ENCODE data around the gene CDX1. TPM values are rescaled to one million over a fixed set of nuclear protein-coding genes. Genes with fewer than 3 reads are reported as not detected.

Gene CDX1
- total RNA-seq, 4 donors from 2014 or later = not detected

GRCh38 chr5:150146235-150146634 lies 20.3 kb upstream of the CDX1 start:
- 94 to 96% methylated on average over 3 to 4 of the region's 5 CpGs for WGBS, 2 donors (ENCODE audit: low coverage in 1 of 2)
- H3K36me3 ChIP-seq = peaks cover 0 to 10% of the 10 kb centered on the region in 2 donors
- TF ChIP-seq POLR2A (IDR thresholded peaks at IDR 0.05) (no peak), EP300 (IDR thresholded peaks at IDR 0.05) (no peak), POLR2AphosphoS5 (IDR thresholded peaks at IDR 0.05) (no peak)
- TF ChIP-seq, protein P1, sequence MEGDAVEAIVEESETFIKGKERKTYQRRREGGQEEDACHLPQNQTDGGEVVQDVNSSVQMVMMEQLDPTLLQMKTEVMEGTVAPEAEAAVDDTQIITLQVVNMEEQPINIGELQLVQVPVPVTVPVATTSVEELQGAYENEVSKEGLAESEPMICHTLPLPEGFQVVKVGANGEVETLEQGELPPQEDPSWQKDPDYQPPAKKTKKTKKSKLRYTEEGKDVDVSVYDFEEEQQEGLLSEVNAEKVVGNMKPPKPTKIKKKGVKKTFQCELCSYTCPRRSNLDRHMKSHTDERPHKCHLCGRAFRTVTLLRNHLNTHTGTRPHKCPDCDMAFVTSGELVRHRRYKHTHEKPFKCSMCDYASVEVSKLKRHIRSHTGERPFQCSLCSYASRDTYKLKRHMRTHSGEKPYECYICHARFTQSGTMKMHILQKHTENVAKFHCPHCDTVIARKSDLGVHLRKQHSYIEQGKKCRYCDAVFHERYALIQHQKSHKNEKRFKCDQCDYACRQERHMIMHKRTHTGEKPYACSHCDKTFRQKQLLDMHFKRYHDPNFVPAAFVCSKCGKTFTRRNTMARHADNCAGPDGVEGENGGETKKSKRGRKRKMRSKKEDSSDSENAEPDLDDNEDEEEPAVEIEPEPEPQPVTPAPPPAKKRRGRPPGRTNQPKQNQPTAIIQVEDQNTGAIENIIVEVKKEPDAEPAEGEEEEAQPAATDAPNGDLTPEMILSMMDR (IDR thresholded peaks at IDR 0.05) = no peak
- H3K9me3 ChIP-seq = no peaks in the 10 kb centered on the region
- no peak overlapping the region for H3K4me3 ChIP-seq
- H3K27me3 ChIP-seq = no peaks in the 10 kb centered on the region
- peaks cover 14 to 100% (median 55%) of the 10 kb centered on the region in 3 donors for H3K4me1 ChIP-seq
- peak overlapping the region in 3 of 4 donors; percentile 65 to 90 (median 83) for H3K27ac ChIP-seq
- ATAC-seq = no peak

DNA sequence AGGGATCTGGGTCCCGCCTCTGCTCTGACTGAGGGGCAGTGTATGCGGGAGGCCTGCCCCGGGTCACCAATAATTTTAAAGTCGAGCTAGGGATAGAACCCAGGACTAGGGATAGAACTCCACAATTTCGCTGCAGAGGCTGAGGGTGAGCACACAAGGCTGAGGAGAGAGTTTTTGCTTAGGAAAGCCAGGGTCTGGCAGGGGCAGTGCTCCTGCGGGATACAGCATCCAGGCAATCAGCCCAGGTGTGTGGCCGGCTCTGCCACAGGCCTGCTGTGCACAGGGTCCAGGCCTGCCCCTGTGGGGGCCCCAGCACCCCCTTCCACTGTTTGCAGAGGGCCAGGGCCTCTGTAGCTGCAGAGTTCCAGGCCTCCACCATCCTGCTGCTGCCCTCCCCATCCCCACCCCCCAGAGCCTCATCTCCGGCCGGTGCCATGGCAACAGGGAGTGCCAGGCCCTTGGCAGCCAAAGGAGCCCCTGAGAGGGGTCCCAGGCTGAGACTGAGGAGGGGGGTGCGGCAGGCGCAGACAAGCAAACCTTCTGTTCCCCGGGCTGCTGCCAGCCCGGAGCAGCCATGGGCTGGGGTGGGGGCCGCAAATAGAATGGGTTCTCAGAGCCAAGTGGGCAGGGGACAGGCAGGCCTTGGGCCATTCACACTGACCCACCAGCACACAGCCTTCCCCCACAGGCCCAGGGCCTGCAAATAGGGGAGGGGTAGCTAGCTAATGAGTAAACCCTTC lies 19.5 kb upstream of the CDX1 start:
- Histone ChIP-seq H3K36me3 (peaks cover 0 to 11% of the 10 kb centered on the region in 2 donors), H3K4me3 (peak overlapping the region in 1 of 2 donors; percentile 25), H3K4me1 (peaks cover 7 to 100% (median 50%) of the 10 kb centered on the region in 3 donors), H3K9me3 (no peaks in the 10 kb centered on the region), H3K27me3 (no peaks in the 10 kb centered on the region), H3K27ac (peak overlapping the region in 3 of 4 donors; percentile 65 to 90 (median 83))
- no peak for ATAC-seq
- WGBS, 2 donors (ENCODE audit: low coverage in 1 of 2) = 69% methylated on average over 3 of the region's 14 CpGs; no CpG with 5 or more reads in 1 of the 2 donors
- TF ChIP-seq POLR2AphosphoS5 (IDR thresholded peaks at IDR 0.05) (no peak), POLR2A (IDR thresholded peaks at IDR 0.05) (no peak)

- Histone ChIP-seq H3K4me3 (peak overlapping the region in 1 of 2 donors; percentile 25), H3K9me3 (no peaks in the 10 kb centered on the region), H3K27ac (peak overlapping the region in 3 of 4 donors; percentile 65 to 90 (median 83)), H3K27me3 (no peaks in the 10 kb centered on the region), H3K36me3 (peaks cover 0 to 14% of the 10 kb centered on the region in 2 donors), H3K4me1 (peaks cover 5 to 100% (median 43%) of the 10 kb centered on the region in 3 donors)
- WGBS, 2 donors (ENCODE audit: low coverage in 1 of 2) = 67 to 86% methylated on average over 1 to 2 of the region's 7 CpGs
- no peak for ATAC-seq
- TF ChIP-seq, protein P1 (IDR thresholded peaks at IDR 0.05) = no peak
- TF ChIP-seq EP300 (IDR thresholded peaks at IDR 0.05) (no peak), POLR2AphosphoS5 (IDR thresholded peaks at IDR 0.05) (no peak), POLR2A (IDR thresholded peaks at IDR 0.05) (no peak)
Measured at GRCh38 chr5:150147670-150148069, 18.9 kb upstream of the CDX1 start.

DNA sequence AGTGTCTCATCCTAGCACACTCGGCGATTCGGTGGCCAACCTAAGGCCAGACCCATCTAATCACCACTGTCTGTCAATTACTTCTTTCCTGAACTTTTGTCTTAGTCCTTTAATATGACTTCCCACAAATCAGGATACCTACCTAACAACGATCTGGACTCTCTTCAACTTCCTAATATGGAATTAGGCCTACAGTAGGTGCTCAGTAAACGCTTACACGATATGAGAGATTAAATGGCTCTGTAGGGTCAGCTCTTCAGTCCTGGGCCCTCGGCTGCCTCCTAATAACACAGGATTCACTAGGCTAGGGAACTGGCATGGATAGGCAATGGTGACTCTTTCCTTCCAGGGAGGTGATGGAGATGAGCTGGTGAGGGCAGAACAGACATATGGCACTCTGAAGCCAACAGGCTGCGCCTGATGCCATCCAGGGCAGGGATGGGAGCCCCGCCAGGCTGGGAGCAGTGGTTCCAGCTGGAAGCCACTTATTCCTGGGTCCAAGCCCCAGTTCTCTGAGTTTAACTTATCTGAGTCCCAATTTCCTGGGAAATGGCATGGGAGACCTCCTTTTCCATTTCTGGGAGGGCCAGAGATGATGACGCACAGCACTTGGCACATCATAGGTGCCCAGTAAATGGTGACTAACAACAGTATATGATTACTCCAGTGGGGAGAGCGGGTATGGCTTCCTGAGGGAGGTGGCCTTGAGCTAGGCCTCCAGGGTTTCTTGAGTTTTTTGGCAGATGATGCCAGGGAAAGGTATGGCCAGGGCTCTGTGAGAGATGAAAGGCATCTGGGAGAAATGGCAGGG lies 18.3 kb upstream of the CDX1 start:
- Histone ChIP-seq H3K4me3 (peak overlapping the region in 1 of 2 donors; percentile 25), H3K36me3 (peaks cover 0 to 19% of the 10 kb centered on the region in 2 donors), H3K27ac (peak overlapping the region in 3 of 4 donors; percentile 65 to 90 (median 83)), H3K27me3 (no peaks in the 10 kb centered on the region), H3K4me1 (peaks cover 5 to 100% (median 38%) of the 10 kb centered on the region in 3 donors), H3K9me3 (no peaks in the 10 kb centered on the region)
- ATAC-seq = no peak
- TF ChIP-seq, protein P1 (IDR thresholded peaks at IDR 0.05) = no peak
- TF ChIP-seq EP300 (IDR thresholded peaks at IDR 0.05) = no peak
- no peak for TF ChIP-seq POLR2A (IDR thresholded peaks at IDR 0.05)
- no peak for TF ChIP-seq POLR2AphosphoS5 (IDR thresholded peaks at IDR 0.05)
- WGBS, 2 donors (ENCODE audit: low coverage in 1 of 2) = 51 to 59% methylated on average over 5 to 9 of the region's 11 CpGs

DNA sequence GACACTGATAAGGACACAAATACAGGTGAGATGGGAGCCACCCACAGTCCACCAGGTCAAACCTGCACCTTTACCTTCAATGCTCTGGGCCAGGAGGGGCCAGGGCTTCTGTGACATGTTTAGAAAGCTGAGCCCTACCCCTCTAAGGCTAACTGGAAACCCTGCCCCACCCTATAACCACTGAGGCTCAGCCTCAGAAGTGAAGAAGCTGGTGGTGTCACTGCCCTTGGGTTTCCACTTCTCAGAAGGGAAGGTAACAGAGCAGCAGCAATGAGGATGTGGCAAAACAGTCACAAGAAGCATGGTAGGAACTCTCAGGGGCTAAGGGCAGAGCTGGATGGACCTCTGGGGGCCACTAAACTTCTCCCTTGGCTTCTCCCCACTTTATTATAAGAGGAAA lies 17.0 kb upstream of the CDX1 start:
- H3K27me3 ChIP-seq = no peaks in the 10 kb centered on the region
- H3K4me1 ChIP-seq = peaks cover under 1 to 100% (median 30%) of the 10 kb centered on the region in 3 donors
- H3K36me3 ChIP-seq = peaks cover 0 to 19% of the 10 kb centered on the region in 2 donors
- H3K9me3 ChIP-seq = no peaks in the 10 kb centered on the region
- peak overlapping the region in 1 of 2 donors; percentile 63 for H3K4me3 ChIP-seq
- ATAC-seq = no peak
- H3K27ac ChIP-seq = peak overlapping the region in 3 of 4 donors; percentile 65 to 90 (median 83)
- TF ChIP-seq, protein P1 (IDR thresholded peaks at IDR 0.05) = no peak
- no peak for TF ChIP-seq POLR2A (IDR thresholded peaks at IDR 0.05)
